ENCODE data around the gene ANKS1A.

- no peak for TF ChIP-seq GATA2 (IDR thresholded peaks at IDR 0.05; ENCODE audit: low read depth, low read length)
- TF ChIP-seq GATA3 (IDR thresholded peaks at IDR 0.05; ENCODE audit: low read depth, low read length) = no peak
Observed at GRCh38 chr6:34976239-34976638, 87.2 kb downstream of the ANKS1A start.
